ACC112 (cell line): ENCODE measurements around the gene TSR3.
A peak's percentile ranks its signal among the peaks of the same experiment; 100 is the strongest.
"Not testable (repeated sequence)": the region's sequence is repeated elsewhere in the genome, so short reads cannot be mapped to it uniquely, and the experiment has no call there.

Source experiments
- H2AFZ ChIP-seq: fragments of 200-600 bp; sonication (generic); one replicate; pipeline ENCODE4 v1.6.0; 2017; ENCODE audit warnings: antibody characterized with exemption, low read length; ENCODE audit not compliant: unreplicated experiment
- H3K27ac ChIP-seq: fragments of 200-600 bp; sonication (generic); 2 replicates; pipeline ENCODE4 v1.5.1; 2014; ENCODE audit warnings: low read depth, mild to moderate bottlenecking, antibody characterized with exemption, low read length, moderate library complexity
- H3K27me3 ChIP-seq: fragments of 200-600 bp; sonication (generic); 2 replicates; pipeline ENCODE4 v1.6.1; 2014; ENCODE audit warnings: mild to moderate bottlenecking, antibody characterized with exemption, low read length, moderate library complexity, mixed read lengths; ENCODE audit not compliant: insufficient read depth
- H3K36me3 ChIP-seq: fragments of 200-600 bp; sonication (generic); 2 replicates; pipeline ENCODE4 v1.6.1; 2016; ENCODE audit warnings: mild to moderate bottlenecking, antibody characterized with exemption, low read length, moderate library complexity, mixed read lengths; ENCODE audit not compliant: insufficient read depth
- H3K4me1 ChIP-seq: fragments of 200-600 bp; sonication (generic); one replicate; pipeline ENCODE4 v1.6.1; 2016; ENCODE audit warnings: low read length, mixed read lengths; ENCODE audit not compliant: insufficient read depth, unreplicated experiment, control insufficient read depth
- H3K4me3 ChIP-seq: fragments of 200-600 bp; sonication (generic); 2 replicates; pipeline ENCODE4 v1.5.1; 2014; ENCODE audit warnings: mild to moderate bottlenecking, low read depth, low read length
- H3K79me2 ChIP-seq: fragments of 200-600 bp; sonication (generic); one replicate; pipeline ENCODE4 v1.6.0; 2016; ENCODE audit warnings: low read length; ENCODE audit not compliant: control insufficient read depth, unreplicated experiment, insufficient read depth

The TSR3 gene

GRCh38 chr16:1335211-1335971 lies 16.3 kb downstream of the TSR3 start:
- Histone ChIP-seq H3K27ac (no peak overlapping the region), H3K36me3 (no peaks in the 10 kb centered on the region), H3K27me3 (peaks cover 64% of the 10 kb centered on the region), H2AFZ (no peak overlapping the region), H3K79me2 (no peaks in the 10 kb centered on the region), H3K4me1 (peaks cover 11% of the 10 kb centered on the region), H3K4me3 (no peak overlapping the region)

DNA sequence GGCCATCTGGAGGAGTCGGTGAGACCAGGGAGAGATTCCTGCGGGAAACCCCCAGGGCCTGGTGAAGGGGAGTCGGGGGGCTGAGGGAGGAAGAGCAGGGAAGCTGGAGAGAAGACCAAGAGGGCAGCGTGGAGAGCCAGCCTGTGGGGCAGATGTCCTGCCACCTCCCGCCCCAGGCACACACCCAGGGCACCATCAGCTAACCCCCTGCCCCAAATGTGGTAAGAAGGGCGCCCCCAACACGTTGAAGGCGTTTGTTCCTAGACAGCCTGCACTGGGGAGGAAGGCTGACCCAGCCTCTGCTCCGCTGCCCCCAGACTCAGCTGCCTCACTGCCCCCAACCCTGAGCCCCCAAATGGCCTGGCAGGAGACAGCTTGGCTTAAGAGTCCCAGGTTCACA lies 16.9 kb downstream of the TSR3 start:
- Histone ChIP-seq H3K4me3 (no peak overlapping the region), H3K79me2 (no peaks in the 10 kb centered on the region), H3K27ac (no peak overlapping the region), H3K4me1 (peaks cover 11% of the 10 kb centered on the region), H3K27me3 (peaks cover 64% of the 10 kb centered on the region), H2AFZ (no peak overlapping the region), H3K36me3 (no peaks in the 10 kb centered on the region)

- Histone ChIP-seq H3K27ac (no peak overlapping the region), H3K4me3 (no peak overlapping the region), H3K4me1 (peaks cover 11% of the 10 kb centered on the region), H3K27me3 (peaks cover 64% of the 10 kb centered on the region), H3K79me2 (no peaks in the 10 kb centered on the region), H2AFZ (no peak overlapping the region), H3K36me3 (no peaks in the 10 kb centered on the region)
Observed at GRCh38 chr16:1333854-1334700, 17.6 kb downstream of the TSR3 start.

DNA sequence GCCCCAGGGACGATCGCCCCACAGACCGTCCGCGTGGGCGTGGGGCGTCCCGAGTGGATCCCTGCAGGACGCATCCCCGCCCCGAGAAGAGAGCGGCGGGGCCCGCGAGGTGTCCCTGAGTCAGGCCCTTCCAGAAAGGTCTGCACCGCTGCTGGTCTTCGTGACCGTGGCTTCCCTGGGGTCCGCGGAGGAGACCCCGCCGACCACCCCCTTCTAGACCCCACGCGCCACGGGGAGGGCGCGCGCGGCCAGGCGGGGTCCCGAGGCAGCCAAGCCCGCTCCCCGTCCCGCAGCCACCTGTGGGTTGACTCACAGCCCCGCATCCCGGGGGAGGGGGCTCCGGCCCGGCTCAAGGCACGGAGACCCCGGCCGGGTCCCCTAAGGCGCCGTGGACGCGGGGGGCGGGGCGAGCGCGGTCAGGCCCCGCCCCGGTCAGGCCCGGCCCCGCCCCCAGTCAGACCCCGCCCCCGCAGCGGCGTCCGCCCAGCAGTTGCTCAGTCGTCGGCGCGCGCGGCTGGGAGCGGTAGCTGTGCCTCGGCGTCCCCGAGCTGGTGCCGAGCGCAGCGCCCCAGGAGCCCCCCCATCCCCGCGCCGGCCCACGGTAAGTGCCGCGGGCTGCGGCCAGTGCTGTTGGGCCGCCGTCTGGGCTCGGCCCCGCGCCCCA lies 18.4 kb downstream of the TSR3 start, which contains the start of gene BAIAP3:
TSS of gene BAIAP3 (plus strand) at position 497 of the 664 bp plus-strand sequence. CDS start 4,905 bp downstream, outside the sequence.
- Histone ChIP-seq H3K27me3 (peaks cover 64% of the 10 kb centered on the region), H2AFZ (no peak within 1 kb of the TSS), H3K4me1 (peaks cover 11% of the 10 kb centered on the region), H3K79me2 (no peaks in the 10 kb centered on the region), H3K36me3 (no peaks in the 10 kb centered on the region), H3K27ac (no peak within 1 kb of the TSS), H3K4me3 (no peak within 1 kb of the TSS)

GRCh38 chr16:1332618-1333148 lies 19.0 kb downstream of the TSR3 start:
- Histone ChIP-seq H3K4me1 (peaks cover 11% of the 10 kb centered on the region), H3K79me2 (no peaks in the 10 kb centered on the region), H2AFZ (no peak overlapping the region), H3K36me3 (no peaks in the 10 kb centered on the region), H3K27ac (no peak overlapping the region), H3K27me3 (peaks cover 64% of the 10 kb centered on the region), H3K4me3 (no peak overlapping the region)

GRCh38 chr16:1331712-1332617 lies 19.7 kb downstream of the TSR3 start:
- Histone ChIP-seq H3K27ac (no peak overlapping the region), H3K36me3 (no peaks in the 10 kb centered on the region), H3K4me1 (peaks cover 11% of the 10 kb centered on the region), H3K79me2 (no peaks in the 10 kb centered on the region), H3K27me3 (peaks cover 63% of the 10 kb centered on the region), H3K4me3 (peak overlapping the region; percentile 29; the same call in 1 of the 2 replicates), H2AFZ (no peak overlapping the region)

DNA sequence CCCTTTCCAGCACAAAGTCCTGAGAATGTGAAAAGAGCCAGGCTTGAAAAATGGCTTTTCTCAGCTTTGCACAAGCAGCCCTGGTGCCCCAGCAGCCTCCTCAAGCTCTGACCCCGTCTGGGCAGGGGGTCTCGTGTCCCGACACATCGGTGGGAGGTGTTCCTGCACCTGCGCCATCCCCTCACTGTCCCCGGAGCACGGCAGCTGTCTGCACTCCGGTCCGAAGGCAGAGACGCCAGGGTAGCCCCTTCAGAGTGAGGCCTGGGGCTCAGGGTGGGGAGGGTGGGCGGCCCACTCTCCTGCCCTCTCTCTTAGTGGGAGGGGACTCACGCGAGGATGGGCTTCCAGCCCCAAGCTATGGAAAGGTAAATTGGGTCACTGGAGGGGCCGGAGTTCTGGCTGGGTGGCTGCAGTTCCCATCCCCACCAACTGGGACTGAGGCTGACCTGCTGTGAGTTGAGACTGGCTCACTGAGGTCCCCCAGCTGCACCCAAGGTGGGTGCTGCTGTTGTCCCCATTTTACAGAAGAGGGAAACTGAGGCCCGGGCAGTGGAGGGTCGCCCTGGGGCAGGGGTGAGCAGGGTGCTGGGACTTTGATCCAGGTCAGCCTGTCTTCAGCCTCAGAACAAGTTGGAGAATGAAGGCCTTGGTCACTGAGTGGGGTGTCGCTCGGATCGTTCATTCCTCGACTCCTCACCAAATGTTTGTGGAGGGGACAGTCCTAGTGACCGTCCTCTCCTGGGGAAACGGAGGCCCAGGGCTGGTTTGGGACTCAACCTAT lies 20.6 kb downstream of the TSR3 start:
- no peaks in the 10 kb centered on the region for H3K36me3 ChIP-seq
- H3K4me1 ChIP-seq: peaks cover 11% of the 10 kb centered on the region
- no peaks in the 10 kb centered on the region for H3K79me2 ChIP-seq
- peak overlapping the region; percentile 29; the same call in 1 of the 2 replicates for H3K4me3 ChIP-seq
- no peak overlapping the region for H3K27ac ChIP-seq
- no peak overlapping the region for H2AFZ ChIP-seq
- peaks cover 54% of the 10 kb centered on the region for H3K27me3 ChIP-seq

- Histone ChIP-seq H3K4me1 (peaks cover 11% of the 10 kb centered on the region), H3K79me2 (no peaks in the 10 kb centered on the region), H3K27ac (no peak overlapping the region), H3K4me3 (no peak overlapping the region), H3K27me3 (peaks cover 47% of the 10 kb centered on the region), H2AFZ (no peak overlapping the region), H3K36me3 (no peaks in the 10 kb centered on the region)
Observed at GRCh38 chr16:1330260-1330914, 21.3 kb downstream of the TSR3 start.

GRCh38 chr16:1328961-1329360 lies 22.7 kb downstream of the TSR3 start:
- H3K36me3 ChIP-seq: not testable (repeated sequence)
- H3K4me1 ChIP-seq: peaks cover 11% of the 10 kb centered on the region

More at GRCh38 chr16:1328961-1329360, 22.7 kb downstream of the TSR3 start:
- not testable (repeated sequence) for H2AFZ ChIP-seq, H3K27ac ChIP-seq, H3K4me3 ChIP-seq, H3K79me2 ChIP-seq
- H3K27me3 ChIP-seq: peaks cover 33% of the 10 kb centered on the region
